Measurements from ENCODE around the gene FANK1. TPM values are rescaled to one million over a fixed set of nuclear protein-coding genes. Genes with fewer than 3 reads are reported as not detected.
"Not testable (repeated sequence)": the region's sequence is repeated elsewhere in the genome, so short reads cannot be mapped to it uniquely, and the experiment has no call there.

Gene FANK1
- total and polyA plus RNA-seq, 2 experiments from 2014 or later = 2.9 to 6.0 TPM

DNA sequence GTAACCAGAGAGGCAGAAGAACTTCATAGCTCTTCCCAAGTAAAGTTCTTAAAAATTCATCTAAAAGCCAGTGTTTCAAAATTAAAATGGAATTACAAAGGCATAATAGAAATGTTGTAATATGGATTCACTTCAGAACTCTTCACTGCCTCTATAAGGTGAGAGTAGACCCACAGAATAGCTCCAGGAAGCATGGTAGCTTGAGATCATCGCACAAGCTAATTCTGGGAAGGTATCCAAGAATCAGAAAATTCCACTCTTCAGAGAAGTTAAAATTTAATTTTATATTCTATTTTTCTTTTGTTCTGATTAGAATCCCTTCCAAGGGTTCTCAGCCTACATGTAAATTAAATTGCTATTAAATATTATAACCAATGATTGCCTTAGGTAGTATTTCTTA is 13.8 kb upstream of the FANK1 start:
- no peak overlapping the region for H3K4me3 ChIP-seq
- no peak for TF ChIP-seq CTCF (IDR thresholded peaks at IDR 0.05; ENCODE audit: poor library complexity)
- no peaks in the 10 kb centered on the region for H4K20me1 ChIP-seq (ENCODE audit: insufficient read depth, poor library complexity, severe bottlenecking)
- H3K9me2 ChIP-seq (replicated peaks; ENCODE audit: insufficient read depth) = no peaks in the 10 kb centered on the region
- WGBS (ENCODE audit: low lambda C conversion rate, missing lambda C conversion rate) = 97% methylated on average over 1 of the region's 1 CpG
- H3K27me3 ChIP-seq = no peaks in the 10 kb centered on the region
- no peaks in the 10 kb centered on the region for H3K9me3 ChIP-seq (ENCODE audit: low read depth)
- H3K79me2 ChIP-seq = peaks cover 50% of the 10 kb centered on the region
- no peak for DNase-seq (ENCODE audit: low spot score)
- no peaks in the 10 kb centered on the region for H3K36me3 ChIP-seq (replicated peaks; ENCODE audit: insufficient read depth, low read depth)
- H3K4me2 ChIP-seq = no peak overlapping the region
- H2AFZ ChIP-seq = no peak overlapping the region
- no peak overlapping the region for H3K27ac ChIP-seq
- peaks cover 7% of the 10 kb centered on the region for H3K4me1 ChIP-seq (ENCODE audit: insufficient read depth)

DNA sequence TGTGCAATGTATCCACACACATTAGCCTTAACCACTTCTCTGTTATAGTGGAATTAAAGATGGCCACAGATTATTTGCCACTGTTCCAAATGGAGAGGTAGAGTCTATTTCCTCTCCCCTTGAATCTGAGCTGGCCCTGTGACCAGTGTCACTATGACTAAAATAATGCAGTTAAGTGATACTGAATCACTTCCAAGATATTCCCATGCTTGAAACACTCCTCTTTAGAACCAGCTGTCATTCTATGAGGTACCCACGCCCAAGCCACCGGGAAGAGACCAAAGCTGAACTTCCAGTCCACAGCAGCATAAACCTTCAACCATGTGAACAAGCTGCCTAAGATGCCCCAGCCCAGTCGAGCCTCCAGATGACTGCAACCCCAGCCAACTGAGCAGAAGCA is 13.2 kb upstream of the FANK1 start:
- 97% methylated on average over 3 of the region's 3 CpGs for WGBS (ENCODE audit: low lambda C conversion rate, missing lambda C conversion rate)
- TF ChIP-seq EZH2 (IDR thresholded peaks at IDR 0.05; ENCODE audit: borderline replicate concordance) (no peak), EZH2phosphoT487 (IDR thresholded peaks at IDR 0.05; ENCODE audit: low read depth, severe bottlenecking, unreplicated experiment) (no peak)
- Histone ChIP-seq H3K27me3 (no peaks in the 10 kb centered on the region), H3K36me3 (replicated peaks; ENCODE audit: insufficient read depth, low read depth) (no peaks in the 10 kb centered on the region), H3K4me3 (no peak overlapping the region), H3K79me2 (peaks cover 51% of the 10 kb centered on the region), H3K9me2 (replicated peaks; ENCODE audit: insufficient read depth) (no peaks in the 10 kb centered on the region), H3K4me2 (no peak overlapping the region), H4K20me1 (ENCODE audit: insufficient read depth, poor library complexity, severe bottlenecking) (no peaks in the 10 kb centered on the region), H3K9me3 (ENCODE audit: low read depth) (no peaks in the 10 kb centered on the region), H2AFZ (no peak overlapping the region), H3K27ac (no peak overlapping the region), H3K4me1 (ENCODE audit: insufficient read depth) (peaks cover 7% of the 10 kb centered on the region)
- no peak for DNase-seq (ENCODE audit: low spot score)

DNA sequence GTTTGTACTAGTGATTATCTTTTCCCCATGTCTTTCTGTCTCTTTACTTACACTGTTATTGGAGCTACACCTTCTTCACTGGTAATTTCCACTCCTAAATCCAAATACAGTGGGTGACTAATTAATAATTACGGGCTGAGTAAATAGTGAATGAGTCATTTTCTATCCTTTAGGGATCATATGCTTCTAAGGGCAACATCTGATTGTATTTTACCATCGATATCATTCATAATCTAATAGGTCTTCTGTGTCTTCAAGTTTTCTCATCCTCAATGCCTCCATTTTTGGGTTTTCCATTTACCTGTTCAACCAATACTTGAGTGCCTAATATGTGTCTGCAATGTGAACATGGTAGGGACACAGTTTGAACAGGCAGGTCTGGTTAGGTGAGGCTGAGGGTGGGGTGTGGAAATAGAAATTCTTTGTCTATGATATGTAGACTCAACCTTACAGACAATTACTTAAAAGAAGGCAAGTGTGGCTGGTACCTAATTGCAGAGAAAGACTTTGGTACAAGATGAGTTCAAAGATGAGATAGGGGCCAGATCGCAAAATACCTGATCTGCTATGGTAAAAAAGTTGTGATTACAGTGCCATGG is 9.4 kb upstream of the FANK1 start:
- H3K4me3 ChIP-seq = no peak overlapping the region
- WGBS (ENCODE audit: low lambda C conversion rate, missing lambda C conversion rate) = 84% methylated on average over 3 of the region's 3 CpGs
- no peak overlapping the region for H3K4me2 ChIP-seq
- H3K79me2 ChIP-seq = peaks cover 71% of the 10 kb centered on the region
- DNase-seq (ENCODE audit: low spot score) = no peak
- H3K9me2 ChIP-seq (replicated peaks; ENCODE audit: insufficient read depth) = no peaks in the 10 kb centered on the region
- H3K27me3 ChIP-seq = no peaks in the 10 kb centered on the region
- H3K27ac ChIP-seq = no peak overlapping the region
- no peaks in the 10 kb centered on the region for H4K20me1 ChIP-seq (ENCODE audit: insufficient read depth, poor library complexity, severe bottlenecking)
- H2AFZ ChIP-seq = no peak overlapping the region
- H3K4me1 ChIP-seq (ENCODE audit: insufficient read depth) = peaks cover 3% of the 10 kb centered on the region
- no peaks in the 10 kb centered on the region for H3K36me3 ChIP-seq (replicated peaks; ENCODE audit: insufficient read depth, low read depth)
- no peak for TF ChIP-seq EZH2phosphoT487 (IDR thresholded peaks at IDR 0.05; ENCODE audit: low read depth, severe bottlenecking, unreplicated experiment)
- no peak for TF ChIP-seq CTCF (IDR thresholded peaks at IDR 0.05; ENCODE audit: poor library complexity)
- TF ChIP-seq EZH2 (IDR thresholded peaks at IDR 0.05; ENCODE audit: borderline replicate concordance) = no peak
- H3K9me3 ChIP-seq (ENCODE audit: low read depth) = no peaks in the 10 kb centered on the region

DNA sequence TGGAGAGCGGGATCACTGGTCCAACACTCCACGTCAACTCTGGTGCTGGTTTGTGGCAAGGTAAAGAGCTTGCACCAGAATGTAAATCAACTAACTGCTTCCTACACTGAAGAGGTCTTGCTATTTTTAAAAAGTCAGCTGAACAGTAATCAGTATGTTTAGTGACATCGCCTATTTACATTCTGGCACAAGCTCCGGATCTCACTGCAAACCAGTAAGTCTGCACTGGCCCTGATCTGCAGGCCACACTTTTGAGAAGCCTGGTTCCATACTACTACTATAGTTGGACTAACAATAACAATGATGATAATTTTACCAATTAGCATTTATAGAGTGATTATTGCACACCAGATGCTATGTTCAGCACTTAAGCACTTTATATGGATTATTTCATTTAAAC is 6.9 kb upstream of the FANK1 start:
- H3K4me3 ChIP-seq; H3K4me1 ChIP-seq (ENCODE audit: insufficient read depth); H2AFZ ChIP-seq; H3K36me3 ChIP-seq (replicated peaks; ENCODE audit: insufficient read depth, low read depth); H3K9me3 ChIP-seq (ENCODE audit: low read depth); DNase-seq (ENCODE audit: low spot score); H3K4me2 ChIP-seq; H3K27me3 ChIP-seq; H4K20me1 ChIP-seq (ENCODE audit: insufficient read depth, poor library complexity, severe bottlenecking); H3K9me2 ChIP-seq (replicated peaks; ENCODE audit: insufficient read depth): not testable (repeated sequence)
- WGBS (ENCODE audit: low lambda C conversion rate, missing lambda C conversion rate) = 72% methylated on average over 4 of the region's 4 CpGs
- H3K79me2 ChIP-seq = peaks cover 76% of the 10 kb centered on the region
- H3K27ac ChIP-seq = peak overlapping the region; percentile 29

- H3K36me3 ChIP-seq (replicated peaks; ENCODE audit: insufficient read depth, low read depth); H4K20me1 ChIP-seq (ENCODE audit: insufficient read depth, poor library complexity, severe bottlenecking); H3K4me3 ChIP-seq; H3K4me2 ChIP-seq; H3K9me2 ChIP-seq (replicated peaks; ENCODE audit: insufficient read depth); H3K27me3 ChIP-seq; H3K9me3 ChIP-seq (ENCODE audit: low read depth); H3K4me1 ChIP-seq (ENCODE audit: insufficient read depth); DNase-seq (ENCODE audit: low spot score); H2AFZ ChIP-seq: not testable (repeated sequence)
- H3K27ac ChIP-seq = peak overlapping the region; percentile 38
- 58% methylated on average over 5 of the region's 5 CpGs for WGBS (ENCODE audit: low lambda C conversion rate, missing lambda C conversion rate)
- H3K79me2 ChIP-seq = peaks cover 62% of the 10 kb centered on the region
Measured at GRCh38 chr10:125892402-125892801, 4.0 kb upstream of the FANK1 start.

DNA sequence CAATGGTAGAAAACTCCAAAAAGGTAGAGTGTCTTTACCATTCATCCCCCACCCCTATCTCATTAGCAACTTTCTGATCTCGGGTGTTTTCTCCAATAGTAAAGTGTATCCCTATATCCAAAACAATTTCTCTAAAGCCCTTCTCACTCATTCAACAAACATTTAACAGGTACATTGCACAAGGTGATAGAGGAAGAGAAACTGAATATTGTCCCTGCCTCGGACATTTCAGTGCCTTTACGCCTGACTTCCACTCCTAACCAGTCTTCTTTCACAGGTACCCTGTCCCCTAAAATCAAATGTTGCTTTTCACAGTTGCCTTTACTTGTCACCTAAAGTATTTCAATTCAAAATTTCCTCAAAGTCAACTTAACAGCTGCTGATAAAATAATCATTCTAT is 2.2 kb upstream of the FANK1 start:
- not testable (repeated sequence) for H3K4me3 ChIP-seq
- 69% methylated on average over 3 of the region's 3 CpGs for WGBS (ENCODE audit: low lambda C conversion rate, missing lambda C conversion rate)
- peaks cover 47% of the 10 kb centered on the region for H3K79me2 ChIP-seq

More for the DNA sequence above, 2.2 kb upstream of the FANK1 start:
- peak overlapping the region; percentile 95 for H3K27ac ChIP-seq
- H3K4me2 ChIP-seq = peak overlapping the region; percentile 78
- H3K4me1 ChIP-seq (ENCODE audit: insufficient read depth); H3K36me3 ChIP-seq (replicated peaks; ENCODE audit: insufficient read depth, low read depth); H3K9me2 ChIP-seq (replicated peaks; ENCODE audit: insufficient read depth); H3K27me3 ChIP-seq; H2AFZ ChIP-seq; DNase-seq (ENCODE audit: low spot score); H3K9me3 ChIP-seq (ENCODE audit: low read depth); H4K20me1 ChIP-seq (ENCODE audit: insufficient read depth, poor library complexity, severe bottlenecking): not testable (repeated sequence)
